Measurements from ENCODE around the gene ABCC10.

DNA sequence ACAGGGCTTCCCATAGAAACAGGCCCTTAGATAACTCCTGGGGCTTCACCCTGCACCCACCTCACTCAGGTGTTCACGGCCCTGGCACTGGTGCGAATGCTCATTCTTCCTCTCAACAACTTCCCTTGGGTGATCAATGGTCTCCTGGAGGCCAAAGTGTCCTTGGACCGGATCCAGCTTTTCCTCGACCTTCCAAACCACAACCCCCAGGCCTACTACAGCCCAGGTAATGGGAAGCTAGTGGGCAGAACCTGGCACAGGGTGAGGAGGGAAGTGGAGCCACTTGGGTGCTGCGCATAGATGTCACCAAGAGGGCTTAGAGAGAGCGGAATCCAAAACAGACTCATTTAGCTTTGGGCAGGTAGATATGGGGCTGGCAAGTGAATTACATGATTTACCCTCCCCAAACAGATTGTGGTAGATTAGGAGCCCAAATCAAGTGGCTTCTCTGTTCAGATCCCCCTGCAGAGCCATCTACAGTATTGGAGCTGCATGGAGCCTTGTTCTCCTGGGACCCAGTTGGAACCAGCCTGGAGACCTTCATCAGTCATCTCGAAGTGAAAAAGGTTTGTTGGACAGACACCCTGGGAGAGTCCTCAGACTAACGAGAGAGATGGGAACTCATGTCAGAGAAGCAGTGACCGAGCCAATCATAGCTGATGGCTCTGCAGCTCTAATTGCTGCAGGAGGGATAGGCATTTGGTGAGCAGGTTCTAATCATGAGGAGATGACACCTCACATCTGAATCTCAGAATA, 8.5 kb downstream of the ABCC10 start:
- TF ChIP-seq, protein P1, sequence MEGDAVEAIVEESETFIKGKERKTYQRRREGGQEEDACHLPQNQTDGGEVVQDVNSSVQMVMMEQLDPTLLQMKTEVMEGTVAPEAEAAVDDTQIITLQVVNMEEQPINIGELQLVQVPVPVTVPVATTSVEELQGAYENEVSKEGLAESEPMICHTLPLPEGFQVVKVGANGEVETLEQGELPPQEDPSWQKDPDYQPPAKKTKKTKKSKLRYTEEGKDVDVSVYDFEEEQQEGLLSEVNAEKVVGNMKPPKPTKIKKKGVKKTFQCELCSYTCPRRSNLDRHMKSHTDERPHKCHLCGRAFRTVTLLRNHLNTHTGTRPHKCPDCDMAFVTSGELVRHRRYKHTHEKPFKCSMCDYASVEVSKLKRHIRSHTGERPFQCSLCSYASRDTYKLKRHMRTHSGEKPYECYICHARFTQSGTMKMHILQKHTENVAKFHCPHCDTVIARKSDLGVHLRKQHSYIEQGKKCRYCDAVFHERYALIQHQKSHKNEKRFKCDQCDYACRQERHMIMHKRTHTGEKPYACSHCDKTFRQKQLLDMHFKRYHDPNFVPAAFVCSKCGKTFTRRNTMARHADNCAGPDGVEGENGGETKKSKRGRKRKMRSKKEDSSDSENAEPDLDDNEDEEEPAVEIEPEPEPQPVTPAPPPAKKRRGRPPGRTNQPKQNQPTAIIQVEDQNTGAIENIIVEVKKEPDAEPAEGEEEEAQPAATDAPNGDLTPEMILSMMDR (IDR thresholded peaks at IDR 0.05; ENCODE audit: low read length): no peak
- no peak for TF ChIP-seq EZH2 (optimal IDR thresholded peaks at IDR 0.05; ENCODE audit: low read depth, low read length)

Data from MM.1S (cell line).